GM12872 (cell line): ENCODE results near the gene DNAJC16.
A peak's percentile ranks its signal among the peaks of the same experiment; 100 is the strongest.

Source experiments
- TF ChIP-seq, protein P1 (sequence below): IDR thresholded peaks from 3 replicates; pipeline ENCODE4 v1.5.1; 2011; ENCODE audit warnings: low read depth, mild to moderate bottlenecking, low read length, moderate library complexity; ENCODE audit not compliant: insufficient read depth

DNAJC16 gene

DNA sequence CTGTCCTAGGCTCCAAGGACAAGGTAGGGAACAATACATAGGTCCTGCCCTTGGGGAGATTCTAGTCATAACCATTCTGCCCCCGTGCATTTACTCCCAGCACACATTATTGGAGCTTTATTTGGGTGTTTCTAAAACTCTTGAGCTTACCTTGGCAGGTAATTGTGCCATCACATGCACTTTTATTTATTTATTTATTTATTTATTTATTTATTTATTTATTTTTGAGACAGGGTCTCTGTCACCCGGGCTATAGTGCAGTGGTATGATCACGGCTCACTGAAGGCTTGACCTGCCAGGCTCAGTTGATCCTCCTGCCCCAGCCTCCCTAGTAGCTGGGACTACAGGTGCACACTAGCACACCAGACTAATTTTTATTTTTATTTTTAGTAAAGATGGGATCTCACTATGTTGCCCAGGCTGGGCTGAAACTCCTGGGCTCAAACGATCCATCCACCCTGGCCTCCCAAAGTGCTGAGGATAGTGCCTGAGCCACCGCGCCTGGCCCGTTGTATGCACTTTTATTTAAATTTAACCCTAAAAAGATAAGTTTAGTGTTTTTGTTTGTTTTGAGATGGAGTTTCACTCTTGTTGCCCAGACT is 49.0 kb downstream of the DNAJC16 start:
- TF ChIP-seq, protein P1, sequence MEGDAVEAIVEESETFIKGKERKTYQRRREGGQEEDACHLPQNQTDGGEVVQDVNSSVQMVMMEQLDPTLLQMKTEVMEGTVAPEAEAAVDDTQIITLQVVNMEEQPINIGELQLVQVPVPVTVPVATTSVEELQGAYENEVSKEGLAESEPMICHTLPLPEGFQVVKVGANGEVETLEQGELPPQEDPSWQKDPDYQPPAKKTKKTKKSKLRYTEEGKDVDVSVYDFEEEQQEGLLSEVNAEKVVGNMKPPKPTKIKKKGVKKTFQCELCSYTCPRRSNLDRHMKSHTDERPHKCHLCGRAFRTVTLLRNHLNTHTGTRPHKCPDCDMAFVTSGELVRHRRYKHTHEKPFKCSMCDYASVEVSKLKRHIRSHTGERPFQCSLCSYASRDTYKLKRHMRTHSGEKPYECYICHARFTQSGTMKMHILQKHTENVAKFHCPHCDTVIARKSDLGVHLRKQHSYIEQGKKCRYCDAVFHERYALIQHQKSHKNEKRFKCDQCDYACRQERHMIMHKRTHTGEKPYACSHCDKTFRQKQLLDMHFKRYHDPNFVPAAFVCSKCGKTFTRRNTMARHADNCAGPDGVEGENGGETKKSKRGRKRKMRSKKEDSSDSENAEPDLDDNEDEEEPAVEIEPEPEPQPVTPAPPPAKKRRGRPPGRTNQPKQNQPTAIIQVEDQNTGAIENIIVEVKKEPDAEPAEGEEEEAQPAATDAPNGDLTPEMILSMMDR = no peak

DNA sequence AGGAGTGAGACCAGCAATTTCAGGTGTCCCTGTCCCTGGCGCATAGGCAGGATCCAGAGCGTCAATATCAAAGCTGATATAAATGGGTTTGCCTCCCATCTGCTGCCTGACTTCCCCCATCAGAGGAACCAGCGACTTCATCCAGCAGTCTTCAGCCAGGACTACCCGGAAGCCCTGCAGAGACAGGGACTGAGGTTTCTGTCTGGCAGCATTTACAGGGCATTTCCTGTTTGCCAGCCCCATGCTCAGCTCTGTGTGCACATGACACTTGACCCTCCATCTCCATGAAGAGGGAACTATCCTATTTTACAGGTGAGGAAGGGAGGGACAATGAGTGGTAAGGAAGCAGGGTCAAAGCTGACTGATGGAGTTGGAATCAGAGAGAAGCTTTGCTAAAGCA is 51.0 kb downstream of the DNAJC16 start:
- TF ChIP-seq, protein P1 = no peak

DNA sequence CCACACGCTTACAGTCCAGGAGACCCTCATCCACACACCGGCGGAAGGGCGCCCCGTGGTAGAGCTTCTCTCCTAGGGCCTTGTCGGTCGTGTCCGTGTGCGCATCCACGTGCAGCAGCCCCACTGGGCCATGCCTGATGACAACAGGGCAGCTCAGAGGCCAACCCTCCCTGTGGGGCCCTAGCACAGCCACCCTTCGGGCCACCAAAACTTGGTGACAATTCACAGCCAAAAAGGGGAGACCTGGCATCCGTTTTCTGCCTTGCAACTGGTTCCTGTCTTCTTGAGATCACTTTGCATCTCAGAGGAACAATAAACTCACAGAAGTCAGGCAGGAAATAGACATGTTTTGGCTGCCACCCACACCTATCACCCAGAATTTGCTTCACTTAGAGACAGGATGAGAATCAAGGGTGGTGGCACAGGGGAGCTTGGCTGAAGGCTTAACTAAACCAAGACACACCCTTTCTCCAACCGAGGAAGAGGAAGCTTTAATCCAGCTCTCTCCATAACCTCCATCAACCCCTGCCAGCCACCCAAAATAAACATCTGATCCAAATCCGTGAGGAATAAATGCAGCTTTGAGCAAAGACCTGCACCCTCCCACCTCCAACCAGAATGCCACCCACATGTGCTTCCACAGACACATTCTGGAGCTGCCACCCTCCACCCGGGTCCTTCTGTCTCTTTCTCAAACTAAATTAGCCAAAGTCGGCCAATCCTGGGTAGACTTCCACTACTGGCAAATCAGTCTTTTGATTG is 52.5 kb downstream of the DNAJC16 start:
- TF ChIP-seq, protein P1 = no peak

DNA sequence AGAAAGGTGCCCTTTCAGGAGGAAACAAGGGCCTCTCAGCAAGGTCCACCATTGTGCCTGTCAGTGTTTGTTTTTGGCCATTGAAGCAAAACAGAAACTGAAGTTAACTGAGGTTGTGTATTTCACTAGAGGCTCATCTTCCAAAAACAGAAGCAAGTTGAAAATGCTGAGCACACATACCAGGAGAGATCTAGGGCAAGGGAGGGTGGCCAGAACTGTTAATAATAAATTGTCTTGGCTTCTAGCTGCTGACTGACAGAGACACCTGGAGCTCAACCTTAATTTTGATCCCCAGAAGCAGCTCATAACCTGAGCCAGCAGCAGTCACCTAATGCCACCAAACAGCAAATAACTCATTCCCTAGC is 53.0 kb downstream of the DNAJC16 start:
- TF ChIP-seq, protein P1 = no peak

DNA sequence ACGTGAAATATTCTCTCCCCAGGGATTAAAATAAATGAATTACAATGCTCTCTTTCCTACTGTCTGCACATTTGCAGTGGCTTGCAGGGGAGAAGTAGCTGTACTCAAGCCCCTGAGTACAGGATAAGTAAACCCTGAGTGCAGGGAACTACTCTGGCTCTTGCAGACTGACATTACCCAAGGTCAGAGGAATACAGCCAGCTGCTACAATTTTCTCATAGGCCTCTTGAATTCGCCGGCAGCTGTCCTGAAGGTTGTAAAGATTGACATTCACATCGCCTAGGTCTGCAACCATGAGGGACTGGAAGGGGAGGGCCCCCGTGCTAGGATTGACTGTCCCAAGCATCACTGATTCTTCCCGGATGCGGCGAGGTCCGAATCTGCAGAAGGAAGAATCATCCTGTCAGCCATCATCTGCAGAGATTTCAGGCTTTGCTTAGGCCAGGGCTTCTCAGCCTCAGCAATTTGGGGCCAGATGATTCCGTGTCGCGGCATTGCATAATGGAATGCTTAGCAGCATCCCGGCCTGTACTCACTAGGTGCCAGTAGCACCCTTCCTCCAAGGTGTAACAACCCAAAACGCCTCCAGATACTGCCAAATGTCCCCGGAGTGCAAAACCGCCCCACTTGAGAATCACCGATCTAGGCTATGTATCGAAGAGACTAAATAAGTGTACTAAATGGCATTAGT is 56.5 kb downstream of the DNAJC16 start:
- TF ChIP-seq, protein P1 = no peak

DNA sequence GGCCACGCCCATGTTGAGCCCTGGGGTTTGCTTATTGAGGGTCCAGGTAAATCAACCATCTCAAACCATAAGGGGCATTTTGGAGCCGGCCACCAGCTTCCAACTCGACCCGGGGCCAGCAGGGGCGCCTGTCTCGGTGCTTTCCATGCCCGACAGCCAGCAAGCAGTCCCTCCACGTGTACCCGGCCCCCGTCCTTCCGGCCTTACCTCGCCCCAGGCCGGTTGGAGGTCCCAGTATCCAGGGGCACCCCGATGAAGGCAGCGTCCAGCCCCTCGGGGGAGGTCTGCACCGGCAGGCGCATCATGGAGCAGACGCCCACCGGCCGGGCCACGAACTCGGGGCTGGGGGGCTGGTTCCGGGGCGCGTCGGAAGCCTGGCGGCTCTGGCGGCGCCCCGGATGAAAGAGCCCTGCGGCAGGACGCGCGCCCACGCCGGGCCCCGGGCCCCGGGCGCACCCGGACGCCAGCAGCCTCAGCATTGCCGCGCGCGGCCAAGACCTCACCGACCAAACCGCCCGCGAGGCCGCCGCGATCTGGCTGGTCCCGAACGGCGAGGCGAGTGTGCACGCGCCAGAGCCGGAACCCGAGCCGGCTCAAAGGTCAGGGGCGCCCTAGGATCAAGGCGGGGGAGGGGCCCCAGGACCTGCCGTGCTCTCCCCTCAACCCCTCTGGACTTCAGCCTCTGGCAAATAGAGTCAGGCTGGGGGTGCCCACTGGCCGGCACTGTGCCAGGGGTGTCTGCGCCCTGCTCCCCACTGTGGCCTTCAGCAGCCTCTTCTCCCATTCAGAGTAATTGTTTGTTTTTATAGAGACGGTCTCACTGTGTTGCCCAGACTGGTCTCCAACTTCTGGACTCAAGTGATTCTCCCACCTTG is 58.1 kb downstream of the DNAJC16 start, which contains the start of gene AGMAT:
Gene AGMAT, minus strand, starts transcription at position 563 of the 875 bp plus-strand sequence. Its CDS starts 84 bp downstream, at position 479.
- TF ChIP-seq, protein P1 = peak; percentile 52; the same call in 2 of the 3 replicates
